Adipocyte (in vitro differentiated cells): Measurements from ENCODE around the gene MGLL.

Source experiments
- DNase-seq: peaks from one replicate; pipeline ENCODE4 v3.0.0-alpha.2; 2015; ENCODE audit warnings: low read depth
- H3K27me3 ChIP-seq: replicated peaks from 2 replicates; pipeline ENCODE4 v1.7.0; 2013; ENCODE audit warnings: mild to moderate bottlenecking, low read length, moderate library complexity; ENCODE audit not compliant: control insufficient read depth, insufficient read depth
- H3K36me3 ChIP-seq: 2 replicates; pipeline ENCODE4 v1.7.0; 2013; ENCODE audit warnings: low read length, mild to moderate bottlenecking, moderate library complexity; ENCODE audit not compliant: control insufficient read depth, insufficient read depth, severe bottlenecking
- H3K4me1 ChIP-seq: 2 replicates; pipeline ENCODE4 v1.7.0; 2013; ENCODE audit warnings: mild to moderate bottlenecking, low read length, moderate library complexity; ENCODE audit not compliant: control insufficient read depth, insufficient read depth
- H3K4me3 ChIP-seq: 2 replicates; pipeline ENCODE4 v1.7.0; 2013; ENCODE audit warnings: mild to moderate bottlenecking, low read length, moderate library complexity
- H3K9ac ChIP-seq: 2 replicates; pipeline ENCODE4 v1.7.0; 2013; ENCODE audit warnings: mild to moderate bottlenecking, low read length, moderate library complexity
- H3K9me3 ChIP-seq: 2 replicates; pipeline ENCODE4 v1.7.0; 2013; ENCODE audit warnings: mild to moderate bottlenecking, low read length, moderate library complexity; ENCODE audit not compliant: control insufficient read depth

Gene MGLL

GRCh38 chr3:127742580-127742979 lies 79.7 kb downstream of the MGLL start:
- DNase-seq, result no peak
- H3K9ac ChIP-seq, result no peak overlapping the region
- H3K36me3 ChIP-seq, result peaks cover 6% of the 10 kb centered on the region
- no peaks in the 10 kb centered on the region for H3K27me3 ChIP-seq
- H3K9me3 ChIP-seq, result no peaks in the 10 kb centered on the region
- no peak overlapping the region for H3K4me3 ChIP-seq
- peaks cover 20% of the 10 kb centered on the region for H3K4me1 ChIP-seq

DNA sequence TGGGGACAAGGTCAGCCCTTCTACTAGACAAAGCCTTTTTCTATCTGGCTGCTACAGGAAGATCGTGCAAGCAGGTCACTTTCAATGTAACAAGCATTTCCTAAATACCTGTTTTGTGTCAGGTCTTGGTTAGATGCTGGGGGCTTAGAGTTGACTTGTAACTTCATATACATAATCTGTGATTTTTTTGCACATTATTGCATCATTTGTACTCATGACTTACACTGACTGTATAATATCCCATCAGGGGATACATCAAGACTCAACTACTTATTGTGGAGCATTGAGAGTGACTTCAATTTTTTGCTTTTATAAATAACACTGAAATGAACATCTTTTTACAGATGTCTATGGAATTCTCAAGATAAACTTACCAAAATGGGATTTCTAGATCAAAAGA lies 80.6 kb downstream of the MGLL start:
- Histone ChIP-seq H3K36me3 (peaks cover 6% of the 10 kb centered on the region), H3K4me1 (peaks cover 19% of the 10 kb centered on the region), H3K27me3 (no peaks in the 10 kb centered on the region), H3K4me3 (no peak overlapping the region), H3K9me3 (no peaks in the 10 kb centered on the region), H3K9ac (no peak overlapping the region)
- DNase-seq, result no peak

DNA sequence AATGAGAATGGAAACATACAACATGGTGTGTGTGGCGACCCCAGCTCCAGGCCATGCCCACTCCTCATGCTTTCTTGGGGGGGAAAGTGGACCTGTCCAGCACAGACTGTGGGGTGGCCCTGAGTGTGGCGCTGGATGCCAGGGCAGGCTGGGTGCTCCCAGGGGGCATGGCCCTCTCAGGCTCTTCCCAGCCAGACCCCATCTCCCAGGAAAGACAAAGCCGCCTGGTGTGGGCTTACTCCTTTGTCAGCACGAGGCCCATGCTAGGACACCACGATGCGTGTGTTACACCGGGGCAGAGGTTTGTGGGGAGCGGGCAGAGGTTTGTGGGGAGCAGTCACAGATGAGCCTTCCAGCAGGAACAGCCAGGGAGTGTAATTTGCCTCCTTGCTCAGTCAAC lies 81.1 kb downstream of the MGLL start:
- Histone ChIP-seq H3K4me3 (no peak overlapping the region), H3K27me3 (no peaks in the 10 kb centered on the region), H3K9ac (no peak overlapping the region), H3K9me3 (no peaks in the 10 kb centered on the region), H3K4me1 (peaks cover 23% of the 10 kb centered on the region), H3K36me3 (peaks cover 6% of the 10 kb centered on the region)
- DNase-seq, result no peak

- Histone ChIP-seq H3K9me3 (no peaks in the 10 kb centered on the region), H3K36me3 (peaks cover 6% of the 10 kb centered on the region), H3K9ac (no peak overlapping the region), H3K4me3 (no peak overlapping the region), H3K4me1 (peaks cover 33% of the 10 kb centered on the region), H3K27me3 (no peaks in the 10 kb centered on the region)
- no peak for DNase-seq
Measured at GRCh38 chr3:127740136-127740915, 82.0 kb downstream of the MGLL start.

- H3K9ac ChIP-seq, result no peak overlapping the region
- peaks cover 41% of the 10 kb centered on the region for H3K4me1 ChIP-seq
- no peak overlapping the region for H3K4me3 ChIP-seq
- no peaks in the 10 kb centered on the region for H3K27me3 ChIP-seq
- H3K36me3 ChIP-seq, result peaks cover 2% of the 10 kb centered on the region
- H3K9me3 ChIP-seq, result no peaks in the 10 kb centered on the region
- DNase-seq, result no peak
Measured at GRCh38 chr3:127739347-127740135, 82.8 kb downstream of the MGLL start.

DNA sequence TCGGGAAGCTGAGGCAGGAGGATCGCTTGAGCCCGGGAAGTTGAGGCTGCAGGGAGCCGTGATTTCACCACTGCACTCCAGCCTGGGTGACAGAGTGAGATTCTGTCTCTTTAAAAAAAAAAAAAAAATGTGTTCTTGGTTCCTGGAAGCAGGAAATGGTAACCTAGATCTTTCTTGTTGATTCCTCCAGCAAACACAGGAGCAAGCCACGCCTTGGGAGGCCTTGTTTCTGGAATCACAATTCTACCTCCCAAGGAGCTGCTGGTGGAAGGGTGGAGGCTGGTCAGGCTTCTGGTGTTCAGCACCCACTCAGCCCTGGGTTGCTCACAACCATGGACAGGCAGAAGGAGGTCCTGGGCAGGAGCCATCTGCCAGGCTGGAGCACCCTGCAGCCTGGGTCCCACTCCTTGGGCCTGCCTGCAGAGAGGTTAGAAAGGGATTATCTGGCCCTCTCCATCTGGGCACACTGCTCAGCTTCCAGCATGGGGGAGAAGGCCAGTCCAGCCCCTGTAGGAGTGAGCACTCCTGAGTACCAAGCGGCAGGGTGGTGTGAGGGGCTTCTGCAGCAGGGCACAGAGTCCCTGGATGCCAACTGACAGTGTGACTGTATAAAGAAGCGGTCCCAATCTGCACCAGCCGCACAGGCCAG lies 84.0 kb downstream of the MGLL start:
- Histone ChIP-seq H3K9ac (peak overlapping the region; percentile 27), H3K27me3 (no peaks in the 10 kb centered on the region), H3K4me1 (peaks cover 48% of the 10 kb centered on the region), H3K36me3 (no peaks in the 10 kb centered on the region), H3K9me3 (no peaks in the 10 kb centered on the region), H3K4me3 (no peak overlapping the region)
- no peak for DNase-seq

- Histone ChIP-seq H3K9me3 (no peaks in the 10 kb centered on the region), H3K4me1 (peaks cover 51% of the 10 kb centered on the region), H3K9ac (no peak overlapping the region), H3K27me3 (no peaks in the 10 kb centered on the region), H3K36me3 (no peaks in the 10 kb centered on the region), H3K4me3 (no peak overlapping the region)
- DNase-seq, result no peak
Measured at GRCh38 chr3:127736801-127737539, 85.3 kb downstream of the MGLL start.

- Histone ChIP-seq H3K36me3 (no peaks in the 10 kb centered on the region), H3K4me1 (peaks cover 58% of the 10 kb centered on the region), H3K27me3 (no peaks in the 10 kb centered on the region), H3K9me3 (no peaks in the 10 kb centered on the region), H3K4me3 (peak overlapping the region; percentile 61), H3K9ac (peak overlapping the region; percentile 72)
- peak; percentile 79 for DNase-seq
Measured at GRCh38 chr3:127735767-127736693, 86.3 kb downstream of the MGLL start.

- no peaks in the 10 kb centered on the region for H3K27me3 ChIP-seq
- peak overlapping the region; percentile 61 for H3K4me3 ChIP-seq
- no peaks in the 10 kb centered on the region for H3K9me3 ChIP-seq
- H3K4me1 ChIP-seq, result peaks cover 69% of the 10 kb centered on the region
- DNase-seq, result peak; percentile 80
- H3K9ac ChIP-seq, result peak overlapping the region; percentile 72
- no peaks in the 10 kb centered on the region for H3K36me3 ChIP-seq
Measured at GRCh38 chr3:127734754-127735473, 87.4 kb downstream of the MGLL start.
